ENCODE measurements around the gene MPZL1. TPM values are rescaled to one million over a fixed set of nuclear protein-coding genes. Genes with fewer than 3 reads are reported as not detected.

MPZL1 gene
- total and polyA plus RNA-seq, 2 of the 13 experiments (the other 11 are each of a cell fraction or from before 2014, with no cell fraction given), result 38.0 to 68.7 TPM

- no peak for TF ChIP-seq HNF4G (IDR thresholded peaks at IDR 0.05; ENCODE audit: borderline replicate concordance, low read depth, low read length)
- 0 out of 2 replicates have a peak, but pooled peaks have one; percentile 16 for TF ChIP-seq HNF4G (CRISPR knock-in tag; IDR thresholded peaks at IDR 0.05; ENCODE audit: borderline replicate concordance, low read depth)
- TF ChIP-seq ZNF275 (CRISPR knock-in tag; IDR thresholded peaks at IDR 0.05; ENCODE audit: borderline replicate concordance), result 0 out of 2 replicates have a peak, but pooled peaks have one; percentile 8
- TF ChIP-seq ZBTB8A (CRISPR knock-in tag; IDR thresholded peaks at IDR 0.05; ENCODE audit: borderline replicate concordance, low read depth), result no peak
- TF ChIP-seq TSC22D2 (CRISPR knock-in tag; IDR thresholded peaks at IDR 0.05; ENCODE audit: borderline replicate concordance), result no peak
- 0 out of 2 replicates have a peak, but pooled peaks have one; percentile 25 for TF ChIP-seq ZFYVE20 (CRISPR knock-in tag; IDR thresholded peaks at IDR 0.05; ENCODE audit: borderline replicate concordance, low read depth)
- TF ChIP-seq IRX3 (CRISPR knock-in tag; IDR thresholded peaks at IDR 0.05; ENCODE audit: borderline replicate concordance, low read depth), result no peak
- TF ChIP-seq CREB3 (CRISPR knock-in tag; IDR thresholded peaks at IDR 0.05), result peak; percentile 10; the same call in 1 of the 2 replicates
- TF ChIP-seq E2F2 (CRISPR knock-in tag; IDR thresholded peaks at IDR 0.05; ENCODE audit: borderline replicate concordance), result no peak
- TF ChIP-seq ZNF556 (CRISPR knock-in tag; IDR thresholded peaks at IDR 0.05; ENCODE audit: borderline replicate concordance), result 0 out of 2 replicates have a peak, but pooled peaks have one; percentile 21
- 0 out of 2 replicates have a peak, but pooled peaks have one; percentile 87 for TF ChIP-seq ZNF446 (CRISPR knock-in tag; IDR thresholded peaks at IDR 0.05)
- no peak for TF ChIP-seq ZNF597 (CRISPR knock-in tag; IDR thresholded peaks at IDR 0.05)
- TF ChIP-seq NCOA1 (CRISPR knock-in tag; IDR thresholded peaks at IDR 0.05), result no peak
- TF ChIP-seq ZNF891 (CRISPR knock-in tag; IDR thresholded peaks at IDR 0.05), result no peak
- TF ChIP-seq STAG1 (CRISPR knock-in tag; IDR thresholded peaks at IDR 0.05), result no peak
- TF ChIP-seq ZNF672 (CRISPR knock-in tag; IDR thresholded peaks at IDR 0.05), result no peak
- peak; percentile 77 for TF ChIP-seq ZNF687 (CRISPR knock-in tag; IDR thresholded peaks at IDR 0.05)
- no peak for TF ChIP-seq ZNF224 (CRISPR knock-in tag; IDR thresholded peaks at IDR 0.05)
Measured at GRCh38 chr1:167722152-167722869, 529 bp downstream of the MPZL1 start (continued).
